ENCODE data around the gene TNIP1. TPM values are rescaled to one million over a fixed set of nuclear protein-coding genes. Genes with fewer than 3 reads are reported as not detected.

Gene TNIP1
- total and polyA plus RNA-seq, 8 donors, result 45.1 to 136 (median 104) TPM

DNA sequence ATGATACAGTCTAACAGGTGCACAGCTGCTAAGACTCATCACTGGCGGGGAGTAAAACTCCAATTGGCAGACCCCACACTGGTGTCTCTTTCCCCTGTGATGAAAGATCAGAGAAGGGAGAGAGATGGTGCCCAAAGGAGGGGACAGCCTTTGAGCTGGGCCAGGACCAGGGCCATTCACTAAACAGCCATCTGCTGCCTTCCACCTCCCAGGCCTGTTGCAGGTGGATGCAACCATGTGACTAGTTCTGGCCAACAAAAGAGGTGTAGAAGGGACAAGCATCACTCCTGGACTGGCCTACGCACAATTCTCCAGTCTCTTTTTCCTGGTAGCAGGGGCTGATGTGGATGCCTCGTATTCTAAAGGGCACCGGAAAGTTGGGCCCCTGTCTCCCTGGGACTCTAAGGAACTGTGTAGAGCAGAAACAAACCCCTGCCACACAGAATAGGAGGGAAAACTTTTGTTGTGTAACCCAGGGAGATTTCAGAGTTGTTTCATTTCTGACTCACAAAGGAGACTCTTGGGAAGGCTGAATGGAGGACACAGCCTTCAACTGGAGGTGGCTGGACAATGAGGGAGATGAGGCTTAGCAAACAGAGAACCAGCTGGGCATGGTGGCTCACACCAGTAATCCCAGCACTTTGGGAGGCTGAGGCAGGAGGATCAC is 26.9 kb downstream of the TNIP1 start:
- intact Hi-C loops (cut with DNase I; ENCODE audit: low total_unique reads), result loop anchor here (5.0 to 10.0 kb wide), 2 partner anchors 63 to 191 kb away; no protein-coding TSS in a partner anchor
- peak overlapping the region in 1 of 5 donors; percentile 14 for H3K27ac ChIP-seq
- no peak overlapping the region for H3K4me3 ChIP-seq
- peaks cover 4 to 49% (median 10%) of the 10 kb centered on the region in 4 donors for H3K4me1 ChIP-seq
- 92 to 98% (median 96%) methylated on average over 4 of the region's 4 CpGs for WGBS, 5 donors
- H3K36me3 ChIP-seq, result peaks cover 66 to 100% (median 92%) of the 10 kb centered on the region in 4 donors
- no peak for TF ChIP-seq POLR2AphosphoS5 (IDR thresholded peaks at IDR 0.05)
- TF ChIP-seq EP300 (IDR thresholded peaks at IDR 0.05), result no peak
- TF ChIP-seq, protein P1, sequence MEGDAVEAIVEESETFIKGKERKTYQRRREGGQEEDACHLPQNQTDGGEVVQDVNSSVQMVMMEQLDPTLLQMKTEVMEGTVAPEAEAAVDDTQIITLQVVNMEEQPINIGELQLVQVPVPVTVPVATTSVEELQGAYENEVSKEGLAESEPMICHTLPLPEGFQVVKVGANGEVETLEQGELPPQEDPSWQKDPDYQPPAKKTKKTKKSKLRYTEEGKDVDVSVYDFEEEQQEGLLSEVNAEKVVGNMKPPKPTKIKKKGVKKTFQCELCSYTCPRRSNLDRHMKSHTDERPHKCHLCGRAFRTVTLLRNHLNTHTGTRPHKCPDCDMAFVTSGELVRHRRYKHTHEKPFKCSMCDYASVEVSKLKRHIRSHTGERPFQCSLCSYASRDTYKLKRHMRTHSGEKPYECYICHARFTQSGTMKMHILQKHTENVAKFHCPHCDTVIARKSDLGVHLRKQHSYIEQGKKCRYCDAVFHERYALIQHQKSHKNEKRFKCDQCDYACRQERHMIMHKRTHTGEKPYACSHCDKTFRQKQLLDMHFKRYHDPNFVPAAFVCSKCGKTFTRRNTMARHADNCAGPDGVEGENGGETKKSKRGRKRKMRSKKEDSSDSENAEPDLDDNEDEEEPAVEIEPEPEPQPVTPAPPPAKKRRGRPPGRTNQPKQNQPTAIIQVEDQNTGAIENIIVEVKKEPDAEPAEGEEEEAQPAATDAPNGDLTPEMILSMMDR (IDR thresholded peaks at IDR 0.05), result no peak
- TF ChIP-seq POLR2A (IDR thresholded peaks at IDR 0.05), result no peak
- no peaks in the 10 kb centered on the region for H3K9me3 ChIP-seq
- no peak for DNase-seq
- no peaks in the 10 kb centered on the region for H3K27me3 ChIP-seq

DNA sequence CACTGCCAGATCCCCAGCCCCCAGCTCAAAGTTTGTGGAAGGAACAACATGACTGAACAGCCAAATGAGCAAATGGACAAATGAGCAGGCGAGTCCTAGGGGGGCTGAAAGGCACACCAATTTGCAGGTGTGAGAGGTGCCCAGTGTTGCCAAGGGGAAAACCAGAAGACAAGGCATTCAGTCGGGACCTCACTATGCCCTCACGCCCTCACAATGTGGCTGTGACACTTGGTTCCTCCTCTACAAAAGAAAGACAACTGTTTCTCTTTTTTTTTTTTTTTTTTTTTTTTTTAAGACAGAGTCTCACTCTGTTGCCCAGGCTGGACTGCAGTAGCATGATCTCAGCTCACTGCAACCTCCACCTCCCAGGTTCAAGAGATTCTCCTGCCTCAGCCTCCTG is 28.0 kb downstream of the TNIP1 start:
- intact Hi-C loops (cut with DNase I; ENCODE audit: low total_unique reads), result loop anchor here (5.0 to 10.0 kb wide), 2 partner anchors 64 to 192 kb away; no protein-coding TSS in a partner anchor
- 67 to 87% (median 80%) methylated on average over 3 of the region's 3 CpGs for WGBS, 5 donors
- peaks cover 4 to 46% (median 7%) of the 10 kb centered on the region in 4 donors for H3K4me1 ChIP-seq

DNA sequence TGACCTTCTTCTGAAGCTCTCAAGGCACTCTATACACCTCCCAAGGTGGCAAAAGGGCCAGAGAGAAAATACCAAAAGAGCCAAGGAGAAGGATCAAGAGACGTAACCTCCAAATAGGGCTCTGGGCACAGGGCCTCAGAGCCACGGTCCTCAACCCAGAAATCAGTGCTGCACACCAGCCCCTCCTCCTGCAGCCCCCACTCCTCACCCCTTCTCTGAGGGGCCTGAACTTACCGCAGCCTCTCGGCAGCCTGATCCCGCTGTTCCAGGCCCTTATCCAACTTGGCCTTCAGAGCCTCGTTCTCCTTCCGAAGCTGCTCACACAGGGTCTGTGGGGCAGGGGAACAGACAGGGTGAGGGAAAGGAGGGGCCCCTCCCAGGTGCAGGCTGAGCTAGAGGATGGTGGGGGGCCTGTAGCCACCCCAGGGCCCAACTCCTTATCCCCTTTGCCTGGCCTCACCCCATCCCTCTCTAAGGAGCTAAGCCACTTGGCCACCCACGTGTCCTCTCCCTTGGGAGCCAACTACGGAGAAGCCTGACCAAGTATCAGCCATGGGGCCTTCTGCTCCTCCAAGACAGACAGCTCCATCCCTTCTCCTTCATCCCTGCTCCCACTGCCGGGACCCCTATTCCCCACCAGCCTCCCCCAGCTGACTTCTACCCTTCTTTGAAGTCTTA is 28.8 kb downstream of the TNIP1 start:
- no peaks in the 10 kb centered on the region for H3K9me3 ChIP-seq
- no peak for DNase-seq
- intact Hi-C loops (cut with DNase I; ENCODE audit: low total_unique reads), result loop anchor here (5.0 to 10.0 kb wide), 2 partner anchors 65 to 193 kb away; no protein-coding TSS in a partner anchor
- H3K27ac ChIP-seq, result peak overlapping the region in 3 of 5 donors; percentile 55 to 64 (median 62)
- TF ChIP-seq, protein P1 (IDR thresholded peaks at IDR 0.05), result no peak
- H3K4me1 ChIP-seq, result peaks cover 4 to 48% (median 7%) of the 10 kb centered on the region in 4 donors
- 81 to 90% (median 85%) methylated on average over 10 of the region's 10 CpGs for WGBS, 5 donors
- H3K36me3 ChIP-seq, result peaks cover 66 to 100% (median 92%) of the 10 kb centered on the region in 4 donors
- no peak overlapping the region for H3K4me3 ChIP-seq
- H3K27me3 ChIP-seq, result no peaks in the 10 kb centered on the region

More for the DNA sequence above, 28.0 kb downstream of the TNIP1 start:
- TF ChIP-seq POLR2AphosphoS5 (IDR thresholded peaks at IDR 0.05) (no peak), EP300 (IDR thresholded peaks at IDR 0.05) (no peak), POLR2A (IDR thresholded peaks at IDR 0.05) (no peak)
- TF ChIP-seq, protein P1 (IDR thresholded peaks at IDR 0.05), result no peak
- Histone ChIP-seq H3K9me3 (no peaks in the 10 kb centered on the region), H3K36me3 (peaks cover 68 to 100% (median 92%) of the 10 kb centered on the region in 4 donors), H3K27ac (peak overlapping the region in 1 of 5 donors; percentile 16), H3K27me3 (no peaks in the 10 kb centered on the region), H3K4me3 (no peak overlapping the region)
- DNase-seq, result no peak

DNA sequence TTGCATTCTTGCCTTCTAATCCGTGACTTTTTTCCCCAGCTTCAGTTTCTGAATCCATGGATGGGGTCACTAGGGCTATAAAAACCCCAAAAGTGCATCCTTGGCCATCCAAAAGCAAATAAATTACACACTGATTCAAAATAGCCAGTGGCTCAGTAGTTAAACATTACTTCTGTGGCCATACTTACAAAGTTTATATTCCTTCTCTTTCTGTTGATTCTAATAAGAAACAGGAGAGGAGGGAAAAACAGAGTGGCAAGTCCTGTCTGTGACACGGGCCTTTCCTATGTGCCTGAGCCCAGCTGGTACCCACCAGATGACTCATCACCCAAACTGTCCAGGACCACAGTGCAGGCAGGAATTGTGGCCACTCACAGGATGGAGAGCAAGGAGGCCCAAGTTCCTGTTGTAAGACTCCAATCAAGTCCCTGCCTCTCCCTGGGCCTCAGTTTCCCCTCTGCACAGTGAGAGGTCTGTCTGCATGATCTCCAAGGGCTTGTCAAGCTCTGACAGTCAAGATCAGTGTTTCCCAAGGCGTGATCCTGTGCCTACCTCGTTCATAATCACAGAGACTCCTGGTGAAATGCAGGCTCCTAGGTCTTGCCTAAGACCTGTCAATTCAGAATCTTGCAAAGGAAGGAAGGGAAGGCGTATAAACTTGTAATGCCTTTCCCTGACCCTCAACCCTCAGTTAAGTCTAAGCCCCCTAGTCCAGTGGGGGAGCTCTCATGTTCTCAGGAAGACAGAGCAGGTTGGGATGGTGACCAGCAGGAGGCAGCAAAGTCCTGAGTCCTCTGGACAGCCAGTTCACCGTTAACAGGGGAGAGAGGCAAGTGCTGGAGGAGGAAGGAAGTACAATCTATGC is 29.5 kb downstream of the TNIP1 start:
- H3K27me3 ChIP-seq, result no peaks in the 10 kb centered on the region
- peak; percentile 87 to 92 for DNase-seq
- peaks cover 61 to 100% (median 92%) of the 10 kb centered on the region in 4 donors for H3K36me3 ChIP-seq
- no peak overlapping the region for H3K4me3 ChIP-seq
- WGBS, 5 donors, result 59 to 71% (median 70%) methylated on average over 6 of the region's 6 CpGs
- TF ChIP-seq POLR2A (IDR thresholded peaks at IDR 0.05) (no peak), POLR2AphosphoS5 (IDR thresholded peaks at IDR 0.05) (peak in 1 of 3 donors; percentile 69)
- TF ChIP-seq, protein P1 (IDR thresholded peaks at IDR 0.05), result peak in 5 of 7 experiments; percentile 75 to 96 (median 84)
- H3K4me1 ChIP-seq, result peaks cover 4 to 42% (median 7%) of the 10 kb centered on the region in 4 donors
- H3K9me3 ChIP-seq, result no peaks in the 10 kb centered on the region
- peak overlapping the region in 3 of 5 donors; percentile 55 to 64 (median 62) for H3K27ac ChIP-seq
- intact Hi-C loops (cut with DNase I; ENCODE audit: low total_unique reads), result loop anchor here (5.0 to 10.0 kb wide), 2 partner anchors 66 to 194 kb away; no protein-coding TSS in a partner anchor

Measured in stomach (tissue), 9 donors.